Spleen (tissue), 11 donors: ENCODE results near the gene DHCR7. TPM values are rescaled to one million over a fixed set of nuclear protein-coding genes. Genes with fewer than 3 reads are reported as not detected.

ENCODE experiments used
- DNase-seq: peaks from one replicate; pipeline ENCODE4 v3.0.0-alpha.2; 2020
- H3K27ac ChIP-seq, 8 donors: fragments of 200-600 bp; sonication (generic) in 7 of 8; 1 replicate in 4 of 8; 2 replicates in 4 of 8; pipeline versions ENCODE4 v1.5.0 to v1.8.0; 2016 to 2021; ENCODE audit warnings: inconsistent platforms in 4 of 8, mild to moderate bottlenecking in 4 of 8, moderate library complexity in 1 of 8
- H3K27me3 ChIP-seq, 7 donors: fragments of 200-600 bp; sonication (generic) in 6 of 7; replicated peaks in 1 of 7; 1 replicate in 4 of 7; 2 replicates in 3 of 7; pipeline versions ENCODE4 v1.5.0 to v1.8.0; 2016 to 2021; ENCODE audit warnings: inconsistent platforms in 3 of 7, mild to moderate bottlenecking in 1 of 7
- H3K36me3 ChIP-seq, 6 donors: fragments of 200-600 bp; sonication (generic) in 5 of 6; 1 replicate in 4 of 6; 2 replicates in 2 of 6; pipeline versions ENCODE4 v1.5.0 to v1.8.0; 2016 to 2021; ENCODE audit warnings: inconsistent platforms in 2 of 6
- H3K4me1 ChIP-seq, 6 donors: fragments of 200-600 bp; sonication (generic) in 5 of 6; 1 replicate in 3 of 6; 2 replicates in 3 of 6; pipeline versions ENCODE4 v1.5.0 to v1.8.0; 2016 to 2021; ENCODE audit warnings: inconsistent platforms in 3 of 6
- H3K4me3 ChIP-seq, 8 donors: fragments of 200-600 bp; sonication (generic) in 7 of 8; 1 replicate in 4 of 8; 2 replicates in 4 of 8; pipeline versions ENCODE4 v1.5.0 to v1.8.0; 2016 to 2021; ENCODE audit warnings: inconsistent platforms in 4 of 8, mild to moderate bottlenecking in 4 of 8, moderate library complexity in 2 of 8
- H3K9me3 ChIP-seq, 8 donors: fragments of 200-600 bp; sonication (generic) in 7 of 8; 1 replicate in 4 of 8; 2 replicates in 4 of 8; pipeline versions ENCODE4 v1.5.0 to v1.8.0; 2016 to 2021; ENCODE audit warnings: inconsistent platforms in 4 of 8
- POLR2A ChIP-seq, 3 donors: fragments of 450-650 bp; IDR thresholded peaks; one replicate each; pipeline ENCODE4 v1.5.1; 2017; ENCODE audit warnings: antibody characterized with exemption in 3 of 3, mild to moderate bottlenecking in 1 of 3
- POLR2AphosphoS5 ChIP-seq, 3 donors: sonication (generic); formaldehyde crosslinking; IDR thresholded peaks; one replicate each; pipeline ENCODE4 v1.5.1; 2017; ENCODE audit warnings: antibody characterized with exemption in 3 of 3
- WGBS, 5 donors: extraction: QIAGEN DNeasy Blood & Tissue Kit in 3 of 5; methylation state at CpG; one replicate each; pipeline versions ENCODE4 v1.1.5 to v1.1.7; 2013 to 2018; 5-methylcytosine and 5-hydroxymethylcytosine counted together
- intact Hi-C: fragments of 100-400 bp; cut with DNase I; formaldehyde crosslinking; loops from one replicate; pipeline ENCODE4 v1.15.0; 2023; ENCODE audit warnings: low total_unique reads
- polyA plus RNA-seq, 3 donors: library from polyadenylated mRNA; stranded (reverse); fragments of 200-250 nt; gene quantifications; one replicate each; pipeline ENCODE4 v1.2.1, GENCODE V29; 2013
- total RNA-seq, 7 donors: library from RNA; depleted of rRNA in 3 of 7; stranded (reverse); fragments of >200 nt in 3 of 7; fragmentation: NEBNext Ultra II Directional in 4 of 7; extraction: Animal tissue kit (Norgen Biotek cat#: 25700) in 4 of 7; gene quantifications; one replicate each; pipeline versions ENCODE4 v1.1.0 to v1.2.1, GENCODE V29; 2016 to 2021
- TF ChIP-seq, protein P1 (sequence below), 11 experiments: fragments of 200-600 bp in 7 of 11; fragments of 450-650 bp in 4 of 11; sonication (generic) in 4 of 11; IDR thresholded peaks in 8 of 11; conservative IDR thresholded peaks in 3 of 11; 1 replicate in 7 of 11; 2 replicates in 4 of 11; pipeline versions ENCODE4 v1.4.0 to v1.8.0; 2016 to 2021; ENCODE audit warnings: antibody characterized with exemption in 11 of 11, inconsistent platforms in 4 of 11, mild to moderate bottlenecking in 1 of 11
- donor health status: healthy with polysubstance abuse.
- donor health status: DM: no; HTN: no; CAD: no; lungs with moderate emphysema.
- donor health status: DM: no; HTN: no; CAD: no.
- donor health status: Bipolar disorder and iron deficiency.
- donor health status: healthy.
- donor health status: DM: no; HTN: no; CAD: no.
- donor health status: DM: yes; HTN: yes; CAD: no.

The DHCR7 gene
- total and polyA plus RNA-seq, 10 donors = 3.6 to 26.4 (median 14.3) TPM

DNA sequence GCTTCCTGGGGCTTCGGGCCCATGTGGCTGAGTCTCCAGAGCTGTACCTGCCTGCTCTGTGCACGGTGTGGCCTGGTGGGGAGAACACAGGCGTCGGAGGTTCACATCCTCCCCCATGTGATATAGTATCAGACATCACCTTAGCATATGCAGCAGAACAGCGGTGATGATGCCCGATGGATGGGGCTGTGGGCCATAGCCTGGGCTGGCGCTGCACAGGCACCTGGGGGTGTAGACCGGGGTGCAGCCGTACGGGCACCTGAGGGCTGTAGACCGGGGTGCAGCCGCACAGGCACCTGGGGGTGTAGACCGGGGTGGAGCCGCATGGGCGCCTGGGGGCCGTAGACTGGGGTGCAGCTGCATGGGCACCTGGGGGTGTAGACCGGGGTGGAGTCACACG, 34.0 kb upstream of the DHCR7 start:
- intact Hi-C loops = no loop called here
- TF ChIP-seq POLR2A (IDR thresholded peaks at IDR 0.05) (no peak), POLR2AphosphoS5 (IDR thresholded peaks at IDR 0.05) (no peak)
- TF ChIP-seq, protein P1, sequence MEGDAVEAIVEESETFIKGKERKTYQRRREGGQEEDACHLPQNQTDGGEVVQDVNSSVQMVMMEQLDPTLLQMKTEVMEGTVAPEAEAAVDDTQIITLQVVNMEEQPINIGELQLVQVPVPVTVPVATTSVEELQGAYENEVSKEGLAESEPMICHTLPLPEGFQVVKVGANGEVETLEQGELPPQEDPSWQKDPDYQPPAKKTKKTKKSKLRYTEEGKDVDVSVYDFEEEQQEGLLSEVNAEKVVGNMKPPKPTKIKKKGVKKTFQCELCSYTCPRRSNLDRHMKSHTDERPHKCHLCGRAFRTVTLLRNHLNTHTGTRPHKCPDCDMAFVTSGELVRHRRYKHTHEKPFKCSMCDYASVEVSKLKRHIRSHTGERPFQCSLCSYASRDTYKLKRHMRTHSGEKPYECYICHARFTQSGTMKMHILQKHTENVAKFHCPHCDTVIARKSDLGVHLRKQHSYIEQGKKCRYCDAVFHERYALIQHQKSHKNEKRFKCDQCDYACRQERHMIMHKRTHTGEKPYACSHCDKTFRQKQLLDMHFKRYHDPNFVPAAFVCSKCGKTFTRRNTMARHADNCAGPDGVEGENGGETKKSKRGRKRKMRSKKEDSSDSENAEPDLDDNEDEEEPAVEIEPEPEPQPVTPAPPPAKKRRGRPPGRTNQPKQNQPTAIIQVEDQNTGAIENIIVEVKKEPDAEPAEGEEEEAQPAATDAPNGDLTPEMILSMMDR (IDR thresholded peaks at IDR 0.05 in 8 of 11, conservative IDR thresholded peaks at IDR 0.05 in 3 of 11) = no peak
- Histone ChIP-seq H3K27me3 (no peaks in the 10 kb centered on the region), H3K27ac (no peak overlapping the region), H3K36me3 (peaks cover 0 to 100% (median 90%) of the 10 kb centered on the region in 6 donors), H3K9me3 (no peaks in the 10 kb centered on the region), H3K4me1 (peaks cover 0 to 17% (median 7%) of the 10 kb centered on the region in 6 donors), H3K4me3 (no peak overlapping the region)
- 93 to 99% (median 98%) methylated on average over 11 to 18 of the region's 18 CpGs for WGBS, 5 donors
- peak; percentile 51 for DNase-seq

GRCh38 chr11:71481101-71481960, 33.1 kb upstream of the DHCR7 start:
- no peaks in the 10 kb centered on the region for H3K27me3 ChIP-seq
- H3K4me3 ChIP-seq = no peak overlapping the region
- TF ChIP-seq, protein P1 (IDR thresholded peaks at IDR 0.05 in 8 of 11, conservative IDR thresholded peaks at IDR 0.05 in 3 of 11) = no peak
- TF ChIP-seq POLR2AphosphoS5 (IDR thresholded peaks at IDR 0.05) (no peak), POLR2A (IDR thresholded peaks at IDR 0.05) (no peak)
- intact Hi-C loops = no loop called here
- H3K9me3 ChIP-seq = no peaks in the 10 kb centered on the region
- peaks cover 0 to 17% (median 7%) of the 10 kb centered on the region in 6 donors for H3K4me1 ChIP-seq
- no peak overlapping the region for H3K27ac ChIP-seq
- WGBS, 5 donors = 91 to 96% (median 96%) methylated on average over 21 to 24 of the region's 24 CpGs
- peaks cover 0 to 100% (median 93%) of the 10 kb centered on the region in 6 donors for H3K36me3 ChIP-seq
- peak; percentile 52 for DNase-seq

GRCh38 chr11:71478528-71478840, 30.3 kb upstream of the DHCR7 start:
- Histone ChIP-seq H3K36me3 (peaks cover 0 to 100% (median 93%) of the 10 kb centered on the region in 6 donors), H3K4me1 (peaks cover 0 to 17% (median 7%) of the 10 kb centered on the region in 6 donors), H3K27ac (peak overlapping the region in 4 of 8 donors; percentile 11 to 50 (median 23)), H3K9me3 (no peaks in the 10 kb centered on the region), H3K27me3 (no peaks in the 10 kb centered on the region), H3K4me3 (no peak overlapping the region)
- TF ChIP-seq POLR2AphosphoS5 (IDR thresholded peaks at IDR 0.05) (peak in 1 of 3 donors; percentile 58), POLR2A (IDR thresholded peaks at IDR 0.05) (no peak)
- intact Hi-C loops = no loop called here
- peak; percentile 68 for DNase-seq
- WGBS, 5 donors = 77 to 90% (median 83%) methylated on average over 11 of the region's 11 CpGs

GRCh38 chr11:71477641-71478527, 29.7 kb upstream of the DHCR7 start:
- H3K36me3 ChIP-seq = peaks cover under 1 to 100% (median 93%) of the 10 kb centered on the region in 6 donors
- no peaks in the 10 kb centered on the region for H3K9me3 ChIP-seq
- intact Hi-C loops = no loop called here
- peak; percentile 44 for DNase-seq
- peaks cover 0 to 17% (median 7%) of the 10 kb centered on the region in 6 donors for H3K4me1 ChIP-seq
- TF ChIP-seq, protein P1 (IDR thresholded peaks at IDR 0.05 in 8 of 11, conservative IDR thresholded peaks at IDR 0.05 in 3 of 11) = no peak
- TF ChIP-seq POLR2AphosphoS5 (IDR thresholded peaks at IDR 0.05) = peak in 2 of 3 donors; percentile 28 to 38
- H3K27me3 ChIP-seq = no peaks in the 10 kb centered on the region
- H3K4me3 ChIP-seq = no peak overlapping the region
- WGBS, 5 donors = 62 to 75% (median 71%) methylated on average over 25 of the region's 25 CpGs
- H3K27ac ChIP-seq = peak overlapping the region in 5 of 8 donors; percentile 11 to 50 (median 28)
